Measurements from ENCODE around the gene CDC42EP5.

CDC42EP5 gene

GRCh38 chr19:54429176-54429495, 44.0 kb downstream of the CDC42EP5 start:
- ATAC-seq (ENCODE audit: insufficient read depth, low read depth) (no peak), DNase-seq (no peak)
- Histone ChIP-seq H3K79me2 (ENCODE audit: insufficient read depth, low read length) (no peaks in the 10 kb centered on the region), H3K4me2 (ENCODE audit: insufficient read depth, low read length) (no peak overlapping the region), H3K4me3 (ENCODE audit: low read depth in 1 of 2, low read length in 2 of 2) (no peak overlapping the region), H3K36me3 (ENCODE audit: insufficient read depth, low read length) (no peaks in the 10 kb centered on the region), H3K9me3 (ENCODE audit: insufficient read depth, low read length, severe bottlenecking) (no peaks in the 10 kb centered on the region), H3K9ac (ENCODE audit: low read depth, low read length) (no peak overlapping the region), H3K4me1 (ENCODE audit: insufficient read depth, low read length) (peaks cover 11% of the 10 kb centered on the region), H3K27me3 (ENCODE audit: insufficient read depth, low read length, poor library complexity) (no peaks in the 10 kb centered on the region), H2AFZ (ENCODE audit: low read depth, low read length) (no peak overlapping the region), H3K27ac (ENCODE audit: low read length) (no peak overlapping the region), H4K20me1 (ENCODE audit: insufficient read depth, low read length) (peaks cover 15% of the 10 kb centered on the region)
- TF ChIP-seq EZH2 (IDR thresholded peaks at IDR 0.05; ENCODE audit: borderline replicate concordance, low read depth, low read length, severe bottlenecking) (no peak), CTCF (IDR thresholded peaks at IDR 0.05; ENCODE audit: borderline replicate concordance, extremely low read depth, low read length, poor library complexity, severe bottlenecking) (no peak)

GRCh38 chr19:54428323-54429175, 44.5 kb downstream of the CDC42EP5 start:
- Histone ChIP-seq H3K9me3 (ENCODE audit: insufficient read depth, low read length, severe bottlenecking) (no peaks in the 10 kb centered on the region), H3K4me3 (ENCODE audit: low read depth in 1 of 2, low read length in 2 of 2) (no peak overlapping the region), H4K20me1 (ENCODE audit: insufficient read depth, low read length) (peaks cover 13% of the 10 kb centered on the region), H3K79me2 (ENCODE audit: insufficient read depth, low read length) (no peaks in the 10 kb centered on the region), H3K27me3 (ENCODE audit: insufficient read depth, low read length, poor library complexity) (no peaks in the 10 kb centered on the region), H2AFZ (ENCODE audit: low read depth, low read length) (no peak overlapping the region), H3K9ac (ENCODE audit: low read depth, low read length) (no peak overlapping the region), H3K4me2 (ENCODE audit: insufficient read depth, low read length) (no peak overlapping the region), H3K36me3 (ENCODE audit: insufficient read depth, low read length) (no peaks in the 10 kb centered on the region), H3K27ac (ENCODE audit: low read length) (no peak overlapping the region), H3K4me1 (ENCODE audit: insufficient read depth, low read length) (peaks cover 11% of the 10 kb centered on the region)
- TF ChIP-seq CTCF (IDR thresholded peaks at IDR 0.05; ENCODE audit: borderline replicate concordance, extremely low read depth, low read length, poor library complexity, severe bottlenecking) (no peak), EZH2 (IDR thresholded peaks at IDR 0.05; ENCODE audit: borderline replicate concordance, low read depth, low read length, severe bottlenecking) (no peak)
- ATAC-seq (ENCODE audit: insufficient read depth, low read depth): no peak
- DNase-seq: no peak

GRCh38 chr19:54427586-54427985, 45.5 kb downstream of the CDC42EP5 start:
- H3K4me3 ChIP-seq (ENCODE audit: low read depth in 1 of 2, low read length in 2 of 2): no peak overlapping the region
- no peak overlapping the region for H2AFZ ChIP-seq (ENCODE audit: low read depth, low read length)
- no peak overlapping the region for H3K9ac ChIP-seq (ENCODE audit: low read depth, low read length)
- no peak overlapping the region for H3K27ac ChIP-seq (ENCODE audit: low read length)
- H3K9me3 ChIP-seq (ENCODE audit: insufficient read depth, low read length, severe bottlenecking): no peaks in the 10 kb centered on the region
- no peak for DNase-seq
- no peak for ATAC-seq (ENCODE audit: insufficient read depth, low read depth)
- H3K36me3 ChIP-seq (ENCODE audit: insufficient read depth, low read length): no peaks in the 10 kb centered on the region
- no peak for TF ChIP-seq EZH2 (IDR thresholded peaks at IDR 0.05; ENCODE audit: borderline replicate concordance, low read depth, low read length, severe bottlenecking)
- TF ChIP-seq CTCF (IDR thresholded peaks at IDR 0.05; ENCODE audit: borderline replicate concordance, extremely low read depth, low read length, poor library complexity, severe bottlenecking): no peak
- H3K4me2 ChIP-seq (ENCODE audit: insufficient read depth, low read length): no peak overlapping the region
- H3K79me2 ChIP-seq (ENCODE audit: insufficient read depth, low read length): no peaks in the 10 kb centered on the region
- peaks cover 11% of the 10 kb centered on the region for H3K4me1 ChIP-seq (ENCODE audit: insufficient read depth, low read length)
- peaks cover 13% of the 10 kb centered on the region for H4K20me1 ChIP-seq (ENCODE audit: insufficient read depth, low read length)
- H3K27me3 ChIP-seq (ENCODE audit: insufficient read depth, low read length, poor library complexity): no peaks in the 10 kb centered on the region

Data from DND-41 (cell line).